SK-N-SH treated with all-trans-retinoic acid at 6 μM for 48 hours (cell line): Measurements from ENCODE around the gene MCIDAS.

ENCODE experiments used
- ATAC-seq: fragments of 200-7000 bp; cut with Tn5 transposase; 3 replicates; pipeline ENCODE4 v1.9.1; 2020; ENCODE audit warnings: mild to moderate bottlenecking, moderate library complexity
- ARNTL ChIP-seq: fragments of 450-650 bp; formaldehyde crosslinking; IDR thresholded peaks from 2 replicates; pipeline ENCODE4 v1.5.0; 2020; ENCODE audit warnings: low read depth, mild to moderate bottlenecking, moderate library complexity, borderline replicate concordance
- BACH2 ChIP-seq: fragments of 250-450 bp; sonication (Bioruptor Pico); IDR thresholded peaks from 2 replicates; pipeline ENCODE4 v1.9.0; 2021; ENCODE audit warnings: mild to moderate bottlenecking, borderline replicate concordance
- CREB5 ChIP-seq: fragments of 250-450 bp; sonication (Bioruptor Pico); IDR thresholded peaks from 2 replicates; pipeline ENCODE4 v1.5.1; 2020; ENCODE audit warnings: low read depth, mild to moderate bottlenecking, moderate library complexity
- CSDC2 ChIP-seq: fragments of 250-450 bp; sonication (Bioruptor Pico); IDR thresholded peaks from 2 replicates; pipeline ENCODE4 v1.5.0; 2020; ENCODE audit warnings: mild to moderate bottlenecking, moderate library complexity
- CSRNP3 ChIP-seq: fragments of 250-450 bp; sonication (Bioruptor Pico); IDR thresholded peaks from 2 replicates; pipeline ENCODE4 v1.5.1; 2021; ENCODE audit warnings: mild to moderate bottlenecking, moderate library complexity
- ESRRG ChIP-seq: fragments of 250-450 bp; sonication (Bioruptor Pico); IDR thresholded peaks from 2 replicates; pipeline ENCODE4 v1.6.1; 2021; ENCODE audit warnings: mild to moderate bottlenecking
- OSR1 ChIP-seq: fragments of 250-450 bp; sonication (Bioruptor Pico); IDR thresholded peaks from 2 replicates; pipeline ENCODE4 v1.8.0; 2022; ENCODE audit warnings: moderate library complexity, mild to moderate bottlenecking, inconsistent platforms
- PATZ1 ChIP-seq: fragments of 250-450 bp; sonication (Bioruptor Pico); IDR thresholded peaks from 2 replicates; pipeline ENCODE4 v1.8.0; 2020; ENCODE audit warnings: mild to moderate bottlenecking, moderate library complexity, borderline replicate concordance
- POU6F1 ChIP-seq: fragments of 250-450 bp; sonication (Bioruptor Pico); IDR thresholded peaks from 2 replicates; pipeline ENCODE4 v1.8.0; 2021; ENCODE audit warnings: low read depth, mild to moderate bottlenecking, moderate library complexity, borderline replicate concordance
- PPARA ChIP-seq: fragments of 250-450 bp; sonication (Bioruptor Pico); IDR thresholded peaks from 2 replicates; pipeline ENCODE4 v1.5.0; 2020; ENCODE audit warnings: mild to moderate bottlenecking, borderline replicate concordance
- RARB ChIP-seq: fragments of 250-450 bp; sonication (Bioruptor Pico); IDR thresholded peaks from 2 replicates; pipeline ENCODE4 v1.8.0; 2021; ENCODE audit warnings: mild to moderate bottlenecking, moderate library complexity
- SNAI2 ChIP-seq: fragments of 250-450 bp; sonication (Bioruptor Pico); IDR thresholded peaks from 2 replicates; pipeline ENCODE4 v1.5.0; 2020; ENCODE audit warnings: mild to moderate bottlenecking, moderate library complexity
- TCF4 ChIP-seq: fragments of 250-450 bp; sonication (Bioruptor Pico); IDR thresholded peaks from 2 replicates; pipeline ENCODE4 v1.8.0; 2021; ENCODE audit warnings: mild to moderate bottlenecking, moderate library complexity, borderline replicate concordance
- TOX ChIP-seq: fragments of 250-450 bp; sonication (Bioruptor Pico); IDR thresholded peaks from 2 replicates; pipeline ENCODE4 v1.8.0; 2021; ENCODE audit warnings: mild to moderate bottlenecking, moderate library complexity, borderline replicate concordance
- TSHZ2 ChIP-seq: fragments of 250-450 bp; sonication (Bioruptor Pico); IDR thresholded peaks from 2 replicates; pipeline ENCODE4 v1.5.0; 2020; ENCODE audit warnings: mild to moderate bottlenecking, moderate library complexity
- ZC3H10 ChIP-seq: fragments of 250-450 bp; sonication (Bioruptor Pico); IDR thresholded peaks from 2 replicates; pipeline ENCODE4 v1.5.1; 2021; ENCODE audit warnings: mild to moderate bottlenecking, moderate library complexity
- ZFP3 ChIP-seq: fragments of 250-450 bp; sonication (Bioruptor Pico); IDR thresholded peaks from 2 replicates; pipeline ENCODE4 v1.5.0; 2020; ENCODE audit warnings: mild to moderate bottlenecking, moderate library complexity
- ZFP30 ChIP-seq: fragments of 450-650 bp; formaldehyde crosslinking; IDR thresholded peaks from 2 replicates; pipeline ENCODE4 v1.5.0; 2022; ENCODE audit warnings: mild to moderate bottlenecking, moderate library complexity
- ZNF565 ChIP-seq: fragments of 450-650 bp; formaldehyde crosslinking; conservative IDR thresholded peaks from 2 replicates; pipeline ENCODE4 v1.5.0; 2020; ENCODE audit warnings: low read depth, mild to moderate bottlenecking, moderate library complexity
- ZNF70 ChIP-seq: fragments of 450-650 bp; formaldehyde crosslinking; IDR thresholded peaks from 2 replicates; pipeline ENCODE4 v1.5.0; 2020; ENCODE audit warnings: mild to moderate bottlenecking, moderate library complexity
- ZNF8 ChIP-seq: fragments of 450-650 bp; formaldehyde crosslinking; IDR thresholded peaks from 2 replicates; pipeline ENCODE4 v1.5.0; 2020; ENCODE audit warnings: mild to moderate bottlenecking, moderate library complexity

The MCIDAS gene

GRCh38 chr5:55205001-55205400 is 22.1 kb downstream of the MCIDAS start:
- ATAC-seq = no peak
- TF ChIP-seq SNAI2 (CRISPR knock-in tag) = no peak
- TF ChIP-seq ZFP3 (CRISPR knock-in tag) = no peak
- TF ChIP-seq CSRNP3 (CRISPR knock-in tag) = no peak
- no peak for TF ChIP-seq TCF4 (CRISPR knock-in tag)

- ATAC-seq = no peak
- TF ChIP-seq RARB (CRISPR knock-in tag) (no peak), ZC3H10 (CRISPR knock-in tag) (no peak), ZNF565 (CRISPR knock-in tag) (no peak), CSDC2 (CRISPR knock-in tag) (no peak), POU6F1 (CRISPR knock-in tag) (no peak), CREB5 (CRISPR knock-in tag) (no peak), SNAI2 (CRISPR knock-in tag) (no peak), ZNF8 (no peak), ESRRG (CRISPR knock-in tag) (no peak), OSR1 (no peak), TOX (CRISPR knock-in tag) (no peak), ARNTL (CRISPR knock-in tag) (no peak), TCF4 (CRISPR knock-in tag) (no peak)
Observed at GRCh38 chr5:55191165-55191564, 36.0 kb downstream of the MCIDAS start.

- TF ChIP-seq PPARA (CRISPR knock-in tag) (no peak), TOX (CRISPR knock-in tag) (no peak), ZFP30 (no peak), TSHZ2 (CRISPR knock-in tag) (no peak), POU6F1 (CRISPR knock-in tag) (no peak), ESRRG (CRISPR knock-in tag) (no peak), ZNF70 (CRISPR knock-in tag) (no peak), ZNF565 (CRISPR knock-in tag) (no peak), CSRNP3 (CRISPR knock-in tag) (no peak), ZC3H10 (CRISPR knock-in tag) (no peak), CSDC2 (CRISPR knock-in tag) (no peak), RARB (CRISPR knock-in tag) (no peak), PATZ1 (CRISPR knock-in tag) (no peak), OSR1 (no peak), ARNTL (CRISPR knock-in tag) (no peak), BACH2 (CRISPR knock-in tag) (no peak), SNAI2 (CRISPR knock-in tag) (no peak)
- ATAC-seq = no peak
Observed at GRCh38 chr5:55188656-55189540, 38.2 kb downstream of the MCIDAS start.
